Natural killer cell (primary cell): ENCODE measurements around the gene GATAD2A. TPM values are rescaled to one million over a fixed set of nuclear protein-coding genes. Genes with fewer than 3 reads are reported as not detected.

ENCODE experiments used
- ATAC-seq, 3 donors: fragments of 150-1000 bp in 2 of 3; fragments of 200-7000 bp in 1 of 3; cut with Tn5 transposase; 1 replicate in 1 of 3; 2 replicates in 2 of 3; pipeline ENCODE4 v1.10.0; 2021; ENCODE audit warnings: mild to moderate bottlenecking in 2 of 3, moderate library complexity in 2 of 3
- DNase-seq, 2 donors: peaks; one replicate each; pipeline versions ENCODE4 v3.0.0 to v3.0.0-alpha.2; 2013 to 2021; ENCODE audit warnings: mixed read lengths in 1 of 2
- H3K27ac ChIP-seq: one replicate; pipeline ENCODE4 v1.5.1; 2013; ENCODE audit warnings: mild to moderate bottlenecking, low read length
- H3K27me3 ChIP-seq: one replicate; pipeline ENCODE4 v1.6.1; 2013; ENCODE audit warnings: low read length; ENCODE audit not compliant: control insufficient read depth, insufficient read depth
- H3K36me3 ChIP-seq: one replicate; pipeline ENCODE4 v1.6.1; 2013; ENCODE audit warnings: low read length; ENCODE audit not compliant: control insufficient read depth, insufficient read depth
- H3K4me1 ChIP-seq: one replicate; pipeline ENCODE4 v1.6.1; 2013; ENCODE audit warnings: low read length; ENCODE audit not compliant: control insufficient read depth, insufficient read depth
- H3K4me3 ChIP-seq: one replicate; pipeline ENCODE4 v1.5.1; 2013; ENCODE audit warnings: low read length
- H3K9me3 ChIP-seq: one replicate; pipeline ENCODE4 v1.6.1; 2013; ENCODE audit warnings: low read length; ENCODE audit not compliant: control insufficient read depth, insufficient read depth
- H3K27ac Mint-ChIP-seq, 2 donors: one replicate each; pipeline ENCODE4 v1.8.0; 2022; ENCODE audit warnings: mild to moderate bottlenecking in 2 of 2, mixed read lengths in 2 of 2, moderate library complexity in 1 of 2
- H3K27me3 Mint-ChIP-seq, 2 donors: one replicate each; pipeline ENCODE4 v1.8.0; 2022; ENCODE audit warnings: low read depth in 2 of 2, mixed read lengths in 2 of 2
- H3K36me3 Mint-ChIP-seq: one replicate; pipeline ENCODE4 v1.8.0; 2022; ENCODE audit warnings: mixed read lengths
- H3K4me1 Mint-ChIP-seq, 2 donors: one replicate each; pipeline ENCODE4 v1.8.0; 2022; ENCODE audit warnings: mixed read lengths in 2 of 2
- H3K4me3 Mint-ChIP-seq: one replicate; pipeline ENCODE4 v1.8.0; 2022; ENCODE audit warnings: mild to moderate bottlenecking, moderate library complexity, mixed read lengths
- H3K9me3 Mint-ChIP-seq, 2 donors: one replicate each; pipeline ENCODE4 v1.8.0; 2022; ENCODE audit warnings: mixed read lengths in 2 of 2
- WGBS: methylation state at CpG from one replicate; pipeline ENCODE4 v1.1.7; 2013; ENCODE audit warnings: missing lambda C conversion rate; ENCODE audit not compliant: insufficient coverage; 5-methylcytosine and 5-hydroxymethylcytosine counted together
- intact Hi-C: fragments of 100-400 bp; cut with micrococcal nuclease; formaldehyde crosslinking; loops from one replicate; pipeline ENCODE4 v1.14.2; 2022
- total RNA-seq, 4 donors: library from RNA; stranded (reverse); fragments of 120-200 nt in 1 of 4; gene quantifications; one replicate each; pipeline versions ENCODE4 v1.2.3 to v1.2.4, GENCODE V29; 2013 to 2022
- TF ChIP-seq, protein P1 (sequence below): fragments of 200-600 bp; IDR thresholded peaks from one replicate; pipeline ENCODE4 v1.8.0; 2022; ENCODE audit warnings: antibody characterized with exemption

The GATAD2A gene
- total RNA-seq, 3 donors from 2014 or later (not counting 1 experiment from before 2014, with no cell fraction given), result 209 to 232 (median 230) TPM

DNA sequence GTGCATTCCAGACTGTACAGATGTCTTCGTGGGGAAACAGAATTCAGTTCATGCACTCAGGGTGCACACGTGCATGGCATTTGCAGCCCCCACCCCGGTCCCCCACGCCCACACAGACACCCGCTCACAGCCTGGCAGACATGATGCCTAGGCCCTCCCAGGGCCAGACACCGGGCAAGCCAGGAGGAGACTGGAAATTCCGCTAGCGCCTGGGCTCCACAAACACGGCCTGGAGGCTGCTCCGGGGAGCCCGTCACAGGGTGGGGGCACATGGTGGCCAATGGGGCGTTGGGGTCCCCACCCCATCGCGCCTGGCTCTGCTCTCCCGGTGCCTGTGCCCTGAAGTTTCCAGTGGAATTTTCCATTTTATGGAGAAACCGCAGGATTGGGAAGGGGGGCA lies 136.1 kb downstream of the GATAD2A start:
- WGBS, result 85% methylated on average over 16 of the region's 16 CpGs
- H3K4me3 ChIP-seq, result no peak overlapping the region
- Mint-ChIP-seq H3K27me3 (peaks cover 0 to 14% of the 10 kb centered on the region in 2 donors), H3K36me3 (no peaks in the 10 kb centered on the region), H3K4me1 (peaks cover 13 to 34% of the 10 kb centered on the region in 2 donors), H3K27ac (no peak overlapping the region), H3K4me3 (peak overlapping the region; percentile 60), H3K9me3 (no peaks in the 10 kb centered on the region)
- ATAC-seq, result no peak
- no peaks in the 10 kb centered on the region for H3K36me3 ChIP-seq
- H3K27me3 ChIP-seq, result peaks cover 16% of the 10 kb centered on the region
- H3K9me3 ChIP-seq, result no peaks in the 10 kb centered on the region
- no peak overlapping the region for H3K27ac ChIP-seq
- peaks cover 37% of the 10 kb centered on the region for H3K4me1 ChIP-seq
- TF ChIP-seq, protein P1, sequence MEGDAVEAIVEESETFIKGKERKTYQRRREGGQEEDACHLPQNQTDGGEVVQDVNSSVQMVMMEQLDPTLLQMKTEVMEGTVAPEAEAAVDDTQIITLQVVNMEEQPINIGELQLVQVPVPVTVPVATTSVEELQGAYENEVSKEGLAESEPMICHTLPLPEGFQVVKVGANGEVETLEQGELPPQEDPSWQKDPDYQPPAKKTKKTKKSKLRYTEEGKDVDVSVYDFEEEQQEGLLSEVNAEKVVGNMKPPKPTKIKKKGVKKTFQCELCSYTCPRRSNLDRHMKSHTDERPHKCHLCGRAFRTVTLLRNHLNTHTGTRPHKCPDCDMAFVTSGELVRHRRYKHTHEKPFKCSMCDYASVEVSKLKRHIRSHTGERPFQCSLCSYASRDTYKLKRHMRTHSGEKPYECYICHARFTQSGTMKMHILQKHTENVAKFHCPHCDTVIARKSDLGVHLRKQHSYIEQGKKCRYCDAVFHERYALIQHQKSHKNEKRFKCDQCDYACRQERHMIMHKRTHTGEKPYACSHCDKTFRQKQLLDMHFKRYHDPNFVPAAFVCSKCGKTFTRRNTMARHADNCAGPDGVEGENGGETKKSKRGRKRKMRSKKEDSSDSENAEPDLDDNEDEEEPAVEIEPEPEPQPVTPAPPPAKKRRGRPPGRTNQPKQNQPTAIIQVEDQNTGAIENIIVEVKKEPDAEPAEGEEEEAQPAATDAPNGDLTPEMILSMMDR, result no peak
- intact Hi-C loops, result no loop called here
- no peak for DNase-seq

- H3K4me3 Mint-ChIP-seq, result no peak overlapping the region
- peaks cover 16% of the 10 kb centered on the region for H3K27me3 ChIP-seq
- H3K27ac ChIP-seq, result no peak overlapping the region
- ATAC-seq, result no peak
- 69% methylated on average over 12 of the region's 12 CpGs for WGBS
- DNase-seq, result no peak
- intact Hi-C loops, result no loop called here
- peaks cover 12 to 28% of the 10 kb centered on the region in 2 donors for H3K4me1 Mint-ChIP-seq
- H3K9me3 ChIP-seq, result no peaks in the 10 kb centered on the region
- TF ChIP-seq, protein P1, result no peak
- peaks cover 35% of the 10 kb centered on the region for H3K4me1 ChIP-seq
- H3K9me3 Mint-ChIP-seq, result no peaks in the 10 kb centered on the region
- H3K4me3 ChIP-seq, result no peak overlapping the region
- H3K27me3 Mint-ChIP-seq, result peaks cover 0 to 14% of the 10 kb centered on the region in 2 donors
- H3K36me3 Mint-ChIP-seq, result no peaks in the 10 kb centered on the region
- no peaks in the 10 kb centered on the region for H3K36me3 ChIP-seq
- H3K27ac Mint-ChIP-seq, result no peak overlapping the region
These were observed 137.0 kb downstream of the GATAD2A start for GRCh38 chr19:19542507-19542906.

DNA sequence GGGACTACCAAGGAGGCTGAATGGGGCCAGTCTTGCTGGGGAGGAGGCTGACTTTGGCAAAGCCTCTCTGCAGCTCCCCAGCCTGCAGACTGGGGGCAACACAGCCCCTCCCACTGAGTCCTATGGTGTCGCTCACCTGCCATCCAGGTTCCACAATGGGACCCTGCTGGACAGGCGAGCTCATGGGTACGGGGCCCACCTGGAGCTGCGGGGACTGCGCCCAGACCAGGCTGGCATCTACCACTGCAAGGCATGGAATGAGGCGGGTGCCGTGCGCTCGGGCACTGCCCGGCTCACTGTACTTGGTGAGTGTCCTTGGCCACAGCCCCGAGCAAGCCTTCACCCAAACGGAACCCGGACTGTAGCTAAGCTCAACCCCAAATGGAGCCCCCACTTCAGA lies 137.6 kb downstream of the GATAD2A start:
- intact Hi-C loops, result no loop called here
- H3K27ac ChIP-seq, result no peak overlapping the region

More for the DNA sequence above, 137.6 kb downstream of the GATAD2A start:
- Mint-ChIP-seq H3K36me3 (no peaks in the 10 kb centered on the region), H3K4me1 (peaks cover 9 to 25% of the 10 kb centered on the region in 2 donors), H3K27ac (no peak overlapping the region), H3K9me3 (no peaks in the 10 kb centered on the region), H3K4me3 (no peak overlapping the region), H3K27me3 (peaks cover 0 to 12% of the 10 kb centered on the region in 2 donors)
- no peak for DNase-seq
- H3K9me3 ChIP-seq, result no peaks in the 10 kb centered on the region
- no peaks in the 10 kb centered on the region for H3K36me3 ChIP-seq
- H3K27me3 ChIP-seq, result peaks cover 16% of the 10 kb centered on the region
- H3K4me3 ChIP-seq, result no peak overlapping the region
- TF ChIP-seq, protein P1, result no peak
- 97% methylated on average over 13 of the region's 13 CpGs for WGBS
- ATAC-seq, result no peak
- peaks cover 29% of the 10 kb centered on the region for H3K4me1 ChIP-seq
